GM12878 (cell line): ENCODE measurements around the gene NRP2. TPM values are rescaled to one million over a fixed set of nuclear protein-coding genes. Genes with fewer than 3 reads are reported as not detected.

ENCODE experiments used
- E4F1 ChIP-seq: fragments of 450-650 bp; IDR thresholded peaks from 2 replicates; pipeline ENCODE4 v1.6.1; 2018; ENCODE audit warnings: borderline replicate concordance, mild to moderate bottlenecking; ENCODE audit not compliant: partially characterized antibody
- FOXK2 ChIP-seq: fragments of 450-650 bp; IDR thresholded peaks from 2 replicates; pipeline ENCODE4 v1.6.1; 2017; ENCODE audit warnings: mild to moderate bottlenecking, moderate library complexity
- FOXM1 ChIP-seq: IDR thresholded peaks from 2 replicates; pipeline ENCODE4 v1.6.1; 2012; ENCODE audit warnings: low read depth, mild to moderate bottlenecking, inconsistent platforms, low read length, moderate library complexity
- GABPA ChIP-seq: IDR thresholded peaks from 2 replicates; pipeline ENCODE4 v1.6.1; 2014; ENCODE audit warnings: antibody characterized with exemption, low read depth, mild to moderate bottlenecking, inconsistent platforms
- PML ChIP-seq: IDR thresholded peaks from 2 replicates; pipeline ENCODE4 v1.6.1; 2012; ENCODE audit warnings: low read length, inconsistent platforms
- SMAD5 ChIP-seq: IDR thresholded peaks from 2 replicates; pipeline ENCODE4 v1.6.1; 2016; ENCODE audit warnings: antibody characterized with exemption, low read depth
- SPI1 ChIP-seq: IDR thresholded peaks from 2 replicates; pipeline ENCODE4 v1.6.1; 2011; ENCODE audit warnings: low read depth, mild to moderate bottlenecking, low read length, moderate library complexity, borderline replicate concordance; ENCODE audit not compliant: insufficient read depth
- ZNF687 ChIP-seq: fragments of 450-650 bp; IDR thresholded peaks from 2 replicates; pipeline ENCODE4 v1.6.1; 2017; ENCODE audit warnings: mild to moderate bottlenecking, moderate library complexity
- polyA plus RNA-seq, 11 experiments: library from polyadenylated mRNA; depleted of rRNA in 4 of 11; unstranded in 6 of 11; stranded (reverse) in 5 of 11; fragments of >200 nt; fragmentation: Nextera tagmentation in 4 of 11; fragmentation: Illumina TruSeq in 1 of 11; extraction: Ambion mirVana in 4 of 11; extraction: Trizol in 1 of 11; gene quantifications; 1 replicate in 1 of 11; 2 replicates in 10 of 11; pipeline versions ENCODE4 v1.2.1 to v1.2.3, GENCODE V29; 2011 to 2016; ENCODE audit warnings: inconsistent platforms in 2 of 11, missing spikeins in 2 of 11, low read depth in 1 of 11
- total RNA-seq, 4 experiments: library from RNA; depleted of rRNA in 3 of 4; stranded (reverse); fragments of >200 nt in 3 of 4; fragmentation: Illumina TruSeq in 1 of 4; extraction: Trizol in 1 of 4; gene quantifications; 2 replicates each; pipeline versions ENCODE4 v1.2.1 to v1.2.3, GENCODE V29; 2013 to 2021

Gene NRP2
- total and polyA plus RNA-seq, 10 of the 15 experiments (the other 5 are each of a cell fraction or from before 2014, with no cell fraction given) = 0.06 to 1.2 (median 0.46) TPM

GRCh38 chr2:205700331-205701132 is 18.2 kb downstream of the NRP2 start (continued):
- TF ChIP-seq ZNF687 (peak; percentile 86), SMAD5 (no peak), GABPA (no peak), PML (no peak), FOXK2 (no peak), SPI1 (peak; percentile 97), FOXM1 (no peak), E4F1 (no peak)
